ENCODE results near the gene UCKL1.

The UCKL1 gene

GRCh38 chr20:63958964-63959698 lies 2.9 kb upstream of the UCKL1 start:
- Mint-ChIP-seq H3K36me3 (peaks cover 12% of the 10 kb centered on the region), H3K27ac (no peak overlapping the region), H3K4me1 (peaks cover 34% of the 10 kb centered on the region), H3K27me3 (no peaks in the 10 kb centered on the region), H3K4me3 (no peak overlapping the region), H3K9me3 (no peaks in the 10 kb centered on the region)
- CTCF ChIA-PET = interaction anchor here (0.9 to 1.0 kb wide), 2 partner anchors 14 to 80 kb away, joined by 3 read pairs; no protein-coding TSS in a partner anchor
- DNase-seq = no peak

- DNase-seq = no peak
- CTCF ChIA-PET = interaction anchor here (0.9 to 1.0 kb wide), 2 partner anchors 15 to 81 kb away, joined by 3 read pairs; no protein-coding TSS in a partner anchor
- Mint-ChIP-seq H3K4me1 (peaks cover 40% of the 10 kb centered on the region), H3K4me3 (no peak overlapping the region), H3K9me3 (no peaks in the 10 kb centered on the region), H3K36me3 (peaks cover 12% of the 10 kb centered on the region), H3K27ac (no peak overlapping the region), H3K27me3 (no peaks in the 10 kb centered on the region)
These were observed 2.3 kb upstream of the UCKL1 start for GRCh38 chr20:63958471-63958870.

GRCh38 chr20:63957690-63958441 lies 1.6 kb upstream of the UCKL1 start:
- DNase-seq = peak; percentile 43
- H3K4me3 Mint-ChIP-seq = peak overlapping the region; percentile 15
- peaks cover 10% of the 10 kb centered on the region for H3K36me3 Mint-ChIP-seq
- no peaks in the 10 kb centered on the region for H3K9me3 Mint-ChIP-seq
- H3K27ac Mint-ChIP-seq = peak overlapping the region; percentile 77
- CTCF ChIA-PET = interaction anchor here (1.0 kb wide), 1 partner anchor 15 kb away, joined by 3 read pairs; no protein-coding TSS in a partner anchor
- no peaks in the 10 kb centered on the region for H3K27me3 Mint-ChIP-seq
- H3K4me1 Mint-ChIP-seq = peaks cover 41% of the 10 kb centered on the region

- peak; percentile 81 for DNase-seq
- Mint-ChIP-seq H3K4me1 (peaks cover 46% of the 10 kb centered on the region), H3K9me3 (no peaks in the 10 kb centered on the region), H3K36me3 (peaks cover 7% of the 10 kb centered on the region), H3K27ac (peak overlapping the region; percentile 89), H3K4me3 (peak overlapping the region; percentile 68), H3K27me3 (no peaks in the 10 kb centered on the region)
- CTCF ChIA-PET = interaction anchor here (0.9 kb wide), 1 partner anchor 171 kb away, joined by 4 read pairs; no protein-coding TSS in a partner anchor
These were observed 931 bp upstream of the UCKL1 start for GRCh38 chr20:63957004-63957689.

- Mint-ChIP-seq H3K36me3 (peaks cover 6% of the 10 kb centered on the region), H3K4me3 (peak overlapping the region; percentile 74), H3K27ac (peak overlapping the region; percentile 89), H3K4me1 (peaks cover 48% of the 10 kb centered on the region), H3K27me3 (no peaks in the 10 kb centered on the region), H3K9me3 (no peaks in the 10 kb centered on the region)
- CTCF ChIA-PET = interaction anchor here (0.9 kb wide), 1 partner anchor 170 kb away, joined by 4 read pairs; no protein-coding TSS in a partner anchor
- no peak for DNase-seq
These were observed 418 bp upstream of the UCKL1 start for GRCh38 chr20:63956664-63957003.

- H3K27me3 Mint-ChIP-seq = no peaks in the 10 kb centered on the region
- CTCF ChIA-PET = no interaction called here
- peaks cover 48% of the 10 kb centered on the region for H3K4me1 Mint-ChIP-seq
- H3K9me3 Mint-ChIP-seq = no peaks in the 10 kb centered on the region
- peak overlapping the region; percentile 81 for H3K4me3 Mint-ChIP-seq
- peaks cover 3% of the 10 kb centered on the region for H3K36me3 Mint-ChIP-seq
- peak; percentile 64 for DNase-seq
- H3K27ac Mint-ChIP-seq = peak overlapping the region; percentile 51
These were observed 862 bp downstream of the UCKL1 start for GRCh38 chr20:63955281-63955826.

- Mint-ChIP-seq H3K27ac (peak overlapping the region; percentile 70), H3K9me3 (no peaks in the 10 kb centered on the region), H3K27me3 (no peaks in the 10 kb centered on the region), H3K4me3 (peak overlapping the region; percentile 81), H3K36me3 (peaks cover 3% of the 10 kb centered on the region), H3K4me1 (peaks cover 58% of the 10 kb centered on the region)
- CTCF ChIA-PET = no interaction called here
- no peak for DNase-seq
These were observed 2.3 kb downstream of the UCKL1 start for GRCh38 chr20:63953764-63954429.

- no peak for DNase-seq
- Mint-ChIP-seq H3K9me3 (peaks cover 2% of the 10 kb centered on the region), H3K4me1 (peaks cover 61% of the 10 kb centered on the region), H3K27me3 (no peaks in the 10 kb centered on the region), H3K36me3 (peaks cover 7% of the 10 kb centered on the region), H3K27ac (no peak overlapping the region), H3K4me3 (no peak overlapping the region)
- CTCF ChIA-PET = no interaction called here
These were observed 3.4 kb downstream of the UCKL1 start for GRCh38 chr20:63952769-63953168.

- Mint-ChIP-seq H3K4me1 (peaks cover 61% of the 10 kb centered on the region), H3K4me3 (no peak overlapping the region), H3K36me3 (peaks cover 7% of the 10 kb centered on the region), H3K9me3 (peaks cover 2% of the 10 kb centered on the region), H3K27me3 (no peaks in the 10 kb centered on the region), H3K27ac (no peak overlapping the region)
- CTCF ChIA-PET = no interaction called here
- DNase-seq = no peak
These were observed 4.0 kb downstream of the UCKL1 start for GRCh38 chr20:63952210-63952535.

- Mint-ChIP-seq H3K27ac (no peak overlapping the region), H3K36me3 (peaks cover 7% of the 10 kb centered on the region), H3K4me1 (peaks cover 61% of the 10 kb centered on the region), H3K9me3 (peaks cover 2% of the 10 kb centered on the region), H3K4me3 (no peak overlapping the region), H3K27me3 (no peaks in the 10 kb centered on the region)
- CTCF ChIA-PET = no interaction called here
- no peak for DNase-seq
These were observed 4.6 kb downstream of the UCKL1 start for GRCh38 chr20:63951398-63952209.

- CTCF ChIA-PET = no interaction called here
These were observed 5.4 kb downstream of the UCKL1 start for GRCh38 chr20:63950701-63951397.

GRCh38 chr20:63947638-63948456 lies 8.4 kb downstream of the UCKL1 start:
- Mint-ChIP-seq H3K36me3 (peaks cover 9% of the 10 kb centered on the region), H3K4me1 (peaks cover 41% of the 10 kb centered on the region), H3K4me3 (peak overlapping the region; percentile 67), H3K27ac (peak overlapping the region; percentile 93), H3K9me3 (peaks cover 2% of the 10 kb centered on the region), H3K27me3 (no peaks in the 10 kb centered on the region)
- DNase-seq = peak; percentile 62
- CTCF ChIA-PET = interaction anchor here (0.9 kb wide), 1 partner anchor 29 kb away, joined by 4 read pairs; no protein-coding TSS in a partner anchor

More at GRCh38 chr20:63950701-63951397, 5.4 kb downstream of the UCKL1 start:
- H3K4me1 Mint-ChIP-seq = peaks cover 59% of the 10 kb centered on the region
- peaks cover 2% of the 10 kb centered on the region for H3K9me3 Mint-ChIP-seq
- no peak for DNase-seq
- peaks cover 7% of the 10 kb centered on the region for H3K36me3 Mint-ChIP-seq
- no peaks in the 10 kb centered on the region for H3K27me3 Mint-ChIP-seq
- H3K4me3 Mint-ChIP-seq = no peak overlapping the region
- H3K27ac Mint-ChIP-seq = no peak overlapping the region

Data from activated naive CD4-positive, alpha-beta T cell treated with anti-CD3 and anti-CD28 coated beads, Interleukin-2, amount 10 ng/mL, durations not matched to agents 7 days and 5 days (primary cell).